HCT116 (cell line): ENCODE results near the gene TMEM223. TPM values are rescaled to one million over a fixed set of nuclear protein-coding genes. Genes with fewer than 3 reads are reported as not detected.

Experiments
- ATAC-seq: fragments of 200-7000 bp; cut with Tn5 transposase; 2 replicates; pipeline ENCODE4 v1.9.1; 2020; ENCODE audit warnings: mild to moderate bottlenecking, moderate library complexity
- BruUV-seq: library from RNA; stranded (reverse); fragments of 400-500 nt; replicated peaks from 2 replicates; lab custom pipeline; 2021; lab: Mats Ljungman, UMichigan
- CTCF ChIA-PET: fragments of 300-600 bp; sonication (Branson Sonifier 250); formaldehyde crosslinking; loops from one replicate; lab custom pipeline; 2021; ENCODE audit warnings: antibody characterized with exemption; lab: Charles Lee
- POLR2A ChIA-PET: fragments of 300-600, 350-600 bp; sonication (Branson Sonifier 250); formaldehyde crosslinking; loops from one replicate; lab custom pipeline; 2021; ENCODE audit warnings: antibody characterized with exemption; lab: Charles Lee
- RAD21 ChIA-PET, 2 experiments: fragments of 300-600 bp; sonication (Branson Sonifier 250); formaldehyde crosslinking; loops; one replicate each; lab custom pipeline; 2023; ENCODE audit warnings: low total read pairs in 2 of 2; ENCODE audit not compliant: uncharacterized antibody in 2 of 2, unreplicated experiment in 2 of 2, low non-redundant PET in 1 of 2; lab: Charles Lee
- DNase-seq: peaks from one replicate; pipeline ENCODE4 v3.0.0-alpha.2; 2010; ENCODE audit warnings: low read depth, low spot score
- H2AFZ ChIP-seq: fragments of 200-600 bp; shearing (Covaris generic), sonication (generic); 2 replicates; pipeline ENCODE4 v1.6.1; 2017; ENCODE audit warnings: low read depth, mixed run types, mixed read lengths, antibody characterized with exemption, low read length; ENCODE audit not compliant: poor library complexity, severe bottlenecking
- H3K27ac ChIP-seq: 2 replicates; pipeline ENCODE4 v1.5.1; 2012; ENCODE audit warnings: low read depth, low read length
- H3K27me3 ChIP-seq: fragments of 200-600 bp; sonication (generic); 2 replicates; pipeline ENCODE4 v1.6.1; 2016; ENCODE audit warnings: mixed run types, low read length, mixed read lengths; ENCODE audit not compliant: insufficient read depth
- H3K36me3 ChIP-seq, 2 experiments: fragments of 200-500 bp in 1 of 2; fragments of 200-600 bp in 1 of 2; sonication (Bioruptor generic) in 1 of 2; sonication (generic) in 1 of 2; 2 replicates each; pipeline versions ENCODE4 v1.5.1 to v1.6.1; 2014 to 2016; ENCODE audit warnings: low read length in 2 of 2, inconsistent platforms in 1 of 2, mixed read lengths in 1 of 2, mixed run types in 1 of 2; ENCODE audit not compliant: insufficient read depth in 2 of 2, control insufficient read depth in 1 of 2
- H3K4me1 ChIP-seq, 2 experiments: fragments of 200-600 bp in 1 of 2; sonication (generic) in 1 of 2; 2 replicates each; pipeline versions ENCODE4 v1.5.1 to v1.6.1; 2012 to 2017; ENCODE audit warnings: low read length in 2 of 2, inconsistent platforms in 1 of 2, mild to moderate bottlenecking in 1 of 2, mixed read lengths in 1 of 2, mixed run types in 1 of 2, moderate library complexity in 1 of 2; ENCODE audit not compliant: insufficient read depth in 2 of 2, control insufficient read depth in 1 of 2
- H3K4me2 ChIP-seq: fragments of 200-600 bp; sonication (generic); 2 replicates; pipeline ENCODE4 v1.6.1; 2017; ENCODE audit warnings: mixed run types, low read length, mixed read lengths
- H3K4me3 ChIP-seq, 2 experiments: fragments of 200-600 bp in 1 of 2; sonication (generic) in 1 of 2; replicated peaks in 1 of 2; 2 replicates each; pipeline ENCODE4 v1.5.1; 2011 to 2016; ENCODE audit warnings: low read length in 2 of 2, control low read depth in 1 of 2, low read depth in 1 of 2, mild to moderate bottlenecking in 1 of 2, mixed read lengths in 1 of 2, mixed run types in 1 of 2
- H3K79me2 ChIP-seq: fragments of 200-600 bp; sonication (generic); 2 replicates; pipeline ENCODE4 v1.6.1; 2017; ENCODE audit warnings: mild to moderate bottlenecking, mixed run types, low read length, moderate library complexity, mixed read lengths; ENCODE audit not compliant: insufficient read depth
- H3K9ac ChIP-seq: fragments of 200-600 bp; sonication (generic); 2 replicates; pipeline ENCODE4 v1.6.1; 2016; ENCODE audit warnings: low read length, mixed read lengths
- H3K9me2 ChIP-seq: fragments of 200-600 bp; sonication (generic), shearing (Covaris generic); 2 replicates; pipeline ENCODE4 v1.6.1; 2017; ENCODE audit warnings: mixed run types, mild to moderate bottlenecking, moderate library complexity; ENCODE audit not compliant: insufficient read depth
- H3K9me3 ChIP-seq, 2 experiments: fragments of 200-500 bp in 1 of 2; fragments of 200-600 bp in 1 of 2; sonication (Bioruptor generic) in 1 of 2; sonication (generic) in 1 of 2; 2 replicates each; pipeline ENCODE4 v1.6.1; 2014 to 2017; ENCODE audit warnings: low read length in 2 of 2, mixed read lengths in 2 of 2, inconsistent platforms in 1 of 2, low read depth in 1 of 2, mild to moderate bottlenecking in 1 of 2, mixed run types in 1 of 2, moderate library complexity in 1 of 2; ENCODE audit not compliant: control insufficient read depth in 1 of 2, insufficient read depth in 1 of 2
- H4K20me1 ChIP-seq: fragments of 200-600 bp; sonication (generic), shearing (Covaris generic); 2 replicates; pipeline ENCODE4 v1.6.1; 2017; ENCODE audit warnings: mixed run types, mild to moderate bottlenecking, moderate library complexity; ENCODE audit not compliant: insufficient read depth
- CBX3 ChIP-seq: IDR thresholded peaks from 2 replicates; pipeline ENCODE4 v1.6.1; 2012; ENCODE audit warnings: low read depth
- CEBPB ChIP-seq: IDR thresholded peaks from 2 replicates; pipeline ENCODE4 v1.6.1; 2012; ENCODE audit warnings: low read depth
- EGR1 ChIP-seq: IDR thresholded peaks from 2 replicates; pipeline ENCODE4 v1.6.1; 2012; ENCODE audit warnings: low read depth
- ELF1 ChIP-seq: IDR thresholded peaks from 2 replicates; pipeline ENCODE4 v1.6.1; 2012; ENCODE audit warnings: low read depth, borderline replicate concordance
- EZH2 ChIP-seq: fragments of 200-600 bp; sonication (generic); IDR thresholded peaks from 2 replicates; pipeline ENCODE4 v1.6.1; 2017; ENCODE audit warnings: antibody characterized with exemption, mixed run types
- EZH2phosphoT487 ChIP-seq: fragments of 200-600 bp; IDR thresholded peaks from 2 replicates; pipeline ENCODE4 v1.6.1; 2018; ENCODE audit warnings: antibody characterized with exemption, borderline replicate concordance
- FOSL1 ChIP-seq: IDR thresholded peaks from 2 replicates; pipeline ENCODE4 v1.6.1; 2012; ENCODE audit warnings: low read depth
- JUND ChIP-seq: IDR thresholded peaks from 2 replicates; pipeline ENCODE4 v1.6.1; 2012
- POLR2A ChIP-seq: IDR thresholded peaks from 2 replicates; pipeline ENCODE4 v1.7.0; 2011; ENCODE audit warnings: borderline replicate concordance; ENCODE audit not compliant: insufficient read depth, insufficient read length; ENCODE audit errors: extremely low read depth
- POLR2AphosphoS5 ChIP-seq: IDR thresholded peaks from 2 replicates; pipeline ENCODE4 v1.6.1; 2011; ENCODE audit warnings: mild to moderate bottlenecking, low read depth, low read length, moderate library complexity
- RAD21 ChIP-seq: IDR thresholded peaks from 2 replicates; pipeline ENCODE4 v1.6.1; 2012; ENCODE audit warnings: low read depth, mild to moderate bottlenecking
- SIN3A ChIP-seq: IDR thresholded peaks from 2 replicates; pipeline ENCODE4 v1.6.1; 2012; ENCODE audit warnings: low read depth
- SRF ChIP-seq: IDR thresholded peaks from 2 replicates; pipeline ENCODE4 v1.6.1; 2012; ENCODE audit warnings: low read depth
- TCF7L2 ChIP-seq: IDR thresholded peaks from 2 replicates; pipeline ENCODE4 v1.7.0; 2011; ENCODE audit warnings: borderline replicate concordance, inconsistent platforms; ENCODE audit not compliant: insufficient read depth, insufficient read length; ENCODE audit errors: extremely low read depth
- YY1 ChIP-seq: IDR thresholded peaks from 2 replicates; pipeline ENCODE4 v1.6.1; 2011; ENCODE audit warnings: low read length, low read depth, moderate library complexity, mild to moderate bottlenecking; ENCODE audit not compliant: insufficient replicate concordance; ENCODE audit errors: extremely low read depth
- ZFX ChIP-seq: fragments of 450-650 bp; IDR thresholded peaks from 2 replicates; pipeline ENCODE4 v1.6.1; 2017
- intact Hi-C: fragments of 100-400 bp; cut with micrococcal nuclease; formaldehyde crosslinking; loops from 2 replicates; pipeline ENCODE4 v1.10.0; 2022
- total RNA-seq: library from RNA; stranded (reverse); gene quantifications from one replicate; pipeline ENCODE4 v1.2.1, GENCODE V29; 2021; ENCODE audit not compliant: unreplicated experiment
- TF ChIP-seq, protein P1 (sequence below): IDR thresholded peaks from 2 replicates; pipeline ENCODE4 v1.6.1; 2012; ENCODE audit warnings: low read depth
- TF ChIP-seq, protein P2 (sequence below), 3 experiments: fragments of 200-600 bp in 1 of 3; sonication (generic) in 1 of 3; IDR thresholded peaks in 2 of 3; conservative IDR thresholded peaks in 1 of 3; 2 replicates each; pipeline ENCODE4 v1.5.1; 2012 to 2017; ENCODE audit warnings: low read depth in 2 of 3, low read length in 2 of 3, antibody characterized with exemption in 1 of 3, borderline replicate concordance in 1 of 3, control low read depth in 1 of 3, mild to moderate bottlenecking in 1 of 3, mixed read lengths in 1 of 3, mixed run types in 1 of 3, moderate library complexity in 1 of 3; ENCODE audit not compliant: insufficient read depth in 1 of 3
- TF ChIP-seq, protein P3 (sequence below): IDR thresholded peaks from 2 replicates; pipeline ENCODE4 v1.6.1; 2012
- TF ChIP-seq, protein P4 (sequence below): IDR thresholded peaks from 2 replicates; pipeline ENCODE4 v1.6.1; 2011; ENCODE audit warnings: mild to moderate bottlenecking, low read length, moderate library complexity; ENCODE audit not compliant: insufficient replicate concordance; ENCODE audit errors: extremely low read depth

Gene TMEM223
- total RNA-seq, 1 experiment from 2014 or later = 18.4 TPM

DNA sequence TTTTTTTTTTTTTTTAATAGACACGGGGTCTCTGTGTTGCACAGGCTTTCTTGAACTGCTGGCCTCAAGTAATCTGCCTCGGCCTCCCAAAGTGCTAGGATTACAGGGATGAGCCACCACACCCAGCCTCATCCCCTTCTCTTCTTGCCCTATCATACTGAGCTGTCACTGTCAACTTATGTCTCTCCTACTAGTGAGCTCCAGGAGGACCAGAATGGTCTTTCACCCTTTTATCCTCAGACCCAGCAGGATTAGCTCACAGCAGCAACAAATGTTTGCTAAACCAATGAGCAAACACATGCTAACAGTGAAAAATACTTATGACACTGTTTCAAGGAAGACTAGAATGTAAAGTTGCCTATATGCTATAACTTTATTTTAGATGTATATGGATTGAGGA, 19.9 kb upstream of the TMEM223 start (continued):
- TF ChIP-seq, protein P1, sequence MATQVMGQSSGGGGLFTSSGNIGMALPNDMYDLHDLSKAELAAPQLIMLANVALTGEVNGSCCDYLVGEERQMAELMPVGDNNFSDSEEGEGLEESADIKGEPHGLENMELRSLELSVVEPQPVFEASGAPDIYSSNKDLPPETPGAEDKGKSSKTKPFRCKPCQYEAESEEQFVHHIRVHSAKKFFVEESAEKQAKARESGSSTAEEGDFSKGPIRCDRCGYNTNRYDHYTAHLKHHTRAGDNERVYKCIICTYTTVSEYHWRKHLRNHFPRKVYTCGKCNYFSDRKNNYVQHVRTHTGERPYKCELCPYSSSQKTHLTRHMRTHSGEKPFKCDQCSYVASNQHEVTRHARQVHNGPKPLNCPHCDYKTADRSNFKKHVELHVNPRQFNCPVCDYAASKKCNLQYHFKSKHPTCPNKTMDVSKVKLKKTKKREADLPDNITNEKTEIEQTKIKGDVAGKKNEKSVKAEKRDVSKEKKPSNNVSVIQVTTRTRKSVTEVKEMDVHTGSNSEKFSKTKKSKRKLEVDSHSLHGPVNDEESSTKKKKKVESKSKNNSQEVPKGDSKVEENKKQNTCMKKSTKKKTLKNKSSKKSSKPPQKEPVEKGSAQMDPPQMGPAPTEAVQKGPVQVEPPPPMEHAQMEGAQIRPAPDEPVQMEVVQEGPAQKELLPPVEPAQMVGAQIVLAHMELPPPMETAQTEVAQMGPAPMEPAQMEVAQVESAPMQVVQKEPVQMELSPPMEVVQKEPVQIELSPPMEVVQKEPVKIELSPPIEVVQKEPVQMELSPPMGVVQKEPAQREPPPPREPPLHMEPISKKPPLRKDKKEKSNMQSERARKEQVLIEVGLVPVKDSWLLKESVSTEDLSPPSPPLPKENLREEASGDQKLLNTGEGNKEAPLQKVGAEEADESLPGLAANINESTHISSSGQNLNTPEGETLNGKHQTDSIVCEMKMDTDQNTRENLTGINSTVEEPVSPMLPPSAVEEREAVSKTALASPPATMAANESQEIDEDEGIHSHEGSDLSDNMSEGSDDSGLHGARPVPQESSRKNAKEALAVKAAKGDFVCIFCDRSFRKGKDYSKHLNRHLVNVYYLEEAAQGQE = no peak
- TF ChIP-seq SRF = no peak

DNA sequence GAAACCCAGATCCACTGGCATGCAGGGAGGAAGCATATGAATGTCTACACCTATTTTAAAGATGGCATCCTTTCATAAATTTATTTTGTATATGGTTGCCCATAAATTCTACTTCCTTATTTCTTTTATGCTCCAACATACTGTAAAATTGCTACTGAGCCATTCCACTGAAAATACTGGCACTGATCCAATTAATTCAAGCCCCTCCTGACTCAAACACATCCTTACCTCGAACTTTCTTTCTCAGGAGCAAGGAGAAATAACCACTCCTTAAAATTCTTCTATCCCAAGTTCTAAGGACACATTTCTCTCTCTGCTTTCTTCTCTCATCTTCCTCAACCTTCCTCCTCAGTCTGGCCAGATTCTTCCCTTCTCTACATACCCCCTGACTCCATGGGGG, 18.9 kb upstream of the TMEM223 start:
- H4K20me1 ChIP-seq = no peaks in the 10 kb centered on the region
- no peak overlapping the region for H3K4me3 ChIP-seq
- no peaks in the 10 kb centered on the region for H3K79me2 ChIP-seq
- POLR2A ChIA-PET = interaction anchor here (1.3 to 2.5 kb wide), 2 partner anchors 17 to 30 kb away, joined by 3 to 10 read pairs; no protein-coding TSS in a partner anchor
- intact Hi-C loops = no loop called here
- H3K36me3 ChIP-seq = no peaks in the 10 kb centered on the region; a peak in 1 of 4 replicates
- H3K9ac ChIP-seq = no peak overlapping the region
- peaks cover 0 to 11% of the 10 kb centered on the region in 2 experiments; a peak in 2 of 4 replicates for H3K4me1 ChIP-seq
- no peaks in the 10 kb centered on the region for H3K27me3 ChIP-seq
- ATAC-seq (no peak), DNase-seq (no peak)
- CTCF ChIA-PET = no interaction called here
- BruUV-seq = no TSS peak
- no peak overlapping the region for H3K4me2 ChIP-seq
- H3K9me3 ChIP-seq = no peaks in the 10 kb centered on the region
- H3K9me2 ChIP-seq = no peaks in the 10 kb centered on the region
- no peak overlapping the region for H3K27ac ChIP-seq
- H2AFZ ChIP-seq = no peak overlapping the region
- RAD21 ChIA-PET = no interaction called here
- TF ChIP-seq EZH2 (no peak), RAD21 (no peak), EGR1 (no peak), SIN3A (no peak), ELF1 (no peak), POLR2A (no peak), TCF7L2 (no peak), CBX3 (no peak), SRF (no peak), CEBPB (no peak), POLR2AphosphoS5 (no peak), EZH2phosphoT487 (no peak), YY1 (no peak), FOSL1 (no peak), JUND (no peak), ZFX (no peak)
- TF ChIP-seq, protein P2, sequence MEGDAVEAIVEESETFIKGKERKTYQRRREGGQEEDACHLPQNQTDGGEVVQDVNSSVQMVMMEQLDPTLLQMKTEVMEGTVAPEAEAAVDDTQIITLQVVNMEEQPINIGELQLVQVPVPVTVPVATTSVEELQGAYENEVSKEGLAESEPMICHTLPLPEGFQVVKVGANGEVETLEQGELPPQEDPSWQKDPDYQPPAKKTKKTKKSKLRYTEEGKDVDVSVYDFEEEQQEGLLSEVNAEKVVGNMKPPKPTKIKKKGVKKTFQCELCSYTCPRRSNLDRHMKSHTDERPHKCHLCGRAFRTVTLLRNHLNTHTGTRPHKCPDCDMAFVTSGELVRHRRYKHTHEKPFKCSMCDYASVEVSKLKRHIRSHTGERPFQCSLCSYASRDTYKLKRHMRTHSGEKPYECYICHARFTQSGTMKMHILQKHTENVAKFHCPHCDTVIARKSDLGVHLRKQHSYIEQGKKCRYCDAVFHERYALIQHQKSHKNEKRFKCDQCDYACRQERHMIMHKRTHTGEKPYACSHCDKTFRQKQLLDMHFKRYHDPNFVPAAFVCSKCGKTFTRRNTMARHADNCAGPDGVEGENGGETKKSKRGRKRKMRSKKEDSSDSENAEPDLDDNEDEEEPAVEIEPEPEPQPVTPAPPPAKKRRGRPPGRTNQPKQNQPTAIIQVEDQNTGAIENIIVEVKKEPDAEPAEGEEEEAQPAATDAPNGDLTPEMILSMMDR (IDR thresholded peaks at IDR 0.05 in 2 of 3, conservative IDR thresholded peaks at IDR 0.05 in 1 of 3; ENCODE audit: borderline replicate concordance in 1 of 3, insufficient read depth in 1 of 3, low read depth in 2 of 3, low read length in 2 of 3) = no peak
- TF ChIP-seq, protein P3, sequence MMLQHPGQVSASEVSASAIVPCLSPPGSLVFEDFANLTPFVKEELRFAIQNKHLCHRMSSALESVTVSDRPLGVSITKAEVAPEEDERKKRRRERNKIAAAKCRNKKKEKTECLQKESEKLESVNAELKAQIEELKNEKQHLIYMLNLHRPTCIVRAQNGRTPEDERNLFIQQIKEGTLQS = no peak
- TF ChIP-seq, protein P4, sequence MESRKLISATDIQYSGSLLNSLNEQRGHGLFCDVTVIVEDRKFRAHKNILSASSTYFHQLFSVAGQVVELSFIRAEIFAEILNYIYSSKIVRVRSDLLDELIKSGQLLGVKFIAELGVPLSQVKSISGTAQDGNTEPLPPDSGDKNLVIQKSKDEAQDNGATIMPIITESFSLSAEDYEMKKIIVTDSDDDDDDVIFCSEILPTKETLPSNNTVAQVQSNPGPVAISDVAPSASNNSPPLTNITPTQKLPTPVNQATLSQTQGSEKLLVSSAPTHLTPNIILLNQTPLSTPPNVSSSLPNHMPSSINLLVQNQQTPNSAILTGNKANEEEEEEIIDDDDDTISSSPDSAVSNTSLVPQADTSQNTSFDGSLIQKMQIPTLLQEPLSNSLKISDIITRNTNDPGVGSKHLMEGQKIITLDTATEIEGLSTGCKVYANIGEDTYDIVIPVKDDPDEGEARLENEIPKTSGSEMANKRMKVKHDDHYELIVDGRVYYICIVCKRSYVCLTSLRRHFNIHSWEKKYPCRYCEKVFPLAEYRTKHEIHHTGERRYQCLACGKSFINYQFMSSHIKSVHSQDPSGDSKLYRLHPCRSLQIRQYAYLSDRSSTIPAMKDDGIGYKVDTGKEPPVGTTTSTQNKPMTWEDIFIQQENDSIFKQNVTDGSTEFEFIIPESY = no peak
